Spleen (tissue), 7 donors: ENCODE data around the gene UGT1A3.

ENCODE experiments used
- CTCF ChIP-seq, 11 experiments: fragments of 200-600 bp in 7 of 11; fragments of 450-650 bp in 4 of 11; sonication (generic) in 4 of 11; IDR thresholded peaks in 8 of 11; conservative IDR thresholded peaks in 3 of 11; 1 replicate in 7 of 11; 2 replicates in 4 of 11; pipeline versions ENCODE4 v1.4.0 to v1.8.0; 2016 to 2021; ENCODE audit warnings: antibody characterized with exemption in 11 of 11, inconsistent platforms in 4 of 11, mild to moderate bottlenecking in 1 of 11
- POLR2A ChIP-seq, 3 donors: fragments of 450-650 bp; IDR thresholded peaks; one replicate each; pipeline ENCODE4 v1.5.1; 2017; ENCODE audit warnings: antibody characterized with exemption in 3 of 3, mild to moderate bottlenecking in 1 of 3
- donor health status: DM: no; HTN: no; CAD: no; lungs with moderate emphysema.
- donor health status: DM: no; HTN: no; CAD: no.
- donor health status: DM: no; HTN: no; CAD: no.

GRCh38 chr2:233761040-233761769 lies 32.4 kb downstream of the UGT1A3 start:
- TF ChIP-seq CTCF (IDR thresholded peaks at IDR 0.05 in 8 of 11, conservative IDR thresholded peaks at IDR 0.05 in 3 of 11) (no peak), POLR2A (IDR thresholded peaks at IDR 0.05) (no peak)
